ENCODE results near the gene DAB2IP. TPM values are rescaled to one million over a fixed set of nuclear protein-coding genes. Genes with fewer than 3 reads are reported as not detected.

The DAB2IP gene
- total and polyA plus RNA-seq, 4 donors: 2.3 to 13.1 (median 5.4) TPM

DNA sequence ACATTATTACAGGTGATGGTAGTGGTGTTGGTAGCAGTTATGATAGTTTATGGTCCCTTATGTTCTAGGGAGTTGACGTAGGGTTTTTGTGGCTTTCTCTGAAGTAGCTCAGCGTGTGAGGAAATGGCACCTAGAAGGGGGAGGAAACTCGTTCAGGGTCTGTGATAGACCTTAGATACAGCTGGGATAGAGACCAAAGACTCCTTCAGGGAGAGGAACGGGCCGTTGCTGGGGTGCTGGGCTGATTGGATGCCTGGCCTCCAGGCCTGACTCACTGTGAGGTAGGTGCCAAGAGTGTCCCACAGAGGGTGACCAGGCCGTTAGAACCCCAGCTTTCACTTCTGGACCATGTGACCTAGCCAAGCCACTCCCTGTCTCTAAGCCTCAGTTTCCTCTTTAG, 96.6 kb downstream of the DAB2IP start (continued):
- TF ChIP-seq GABPA (IDR thresholded peaks at IDR 0.05 in 1 of 2, conservative IDR thresholded peaks at IDR 0.05 in 1 of 2): no peak
- no peak for TF ChIP-seq NR2F2 (IDR thresholded peaks at IDR 0.05)
- no peak for TF ChIP-seq YY1 (IDR thresholded peaks at IDR 0.05)
- no peak for TF ChIP-seq ATF3 (IDR thresholded peaks at IDR 0.05)

- no peak overlapping the region for H3K9ac ChIP-seq (ENCODE audit: low read depth in 1 of 2, low read length in 2 of 2)
- DNase-seq (ENCODE audit: low spot score): no peak
- H3K27ac ChIP-seq (ENCODE audit: low read depth in 1 of 2, low read length in 2 of 2): no peak overlapping the region
Observed at GRCh38 chr9:121748727-121749423, 97.4 kb downstream of the DAB2IP start.

More at GRCh38 chr9:121748727-121749423, 97.4 kb downstream of the DAB2IP start:
- Histone ChIP-seq H3K4me3 (ENCODE audit: low read depth in 1 of 3, low read length in 3 of 3) (no peak overlapping the region), H3K9me3 (ENCODE audit: control insufficient read depth in 4 of 4, low read length in 3 of 4) (no peaks in the 10 kb centered on the region), H3K27me3 (ENCODE audit: control insufficient read depth in 4 of 4, insufficient read depth in 4 of 4, low read length in 3 of 4) (no peaks in the 10 kb centered on the region), H3K36me3 (ENCODE audit: control insufficient read depth in 4 of 4, insufficient read depth in 3 of 4, low read depth in 1 of 4, low read length in 3 of 4) (no peaks in the 10 kb centered on the region), H3K4me1 (ENCODE audit: control insufficient read depth in 4 of 4, insufficient read depth in 4 of 4, low read length in 3 of 4) (peaks cover 4 to 15% (median 12%) of the 10 kb centered on the region in 4 donors)
- TF ChIP-seq RXRA (IDR thresholded peaks at IDR 0.05): no peak
- TF ChIP-seq, protein P1, sequence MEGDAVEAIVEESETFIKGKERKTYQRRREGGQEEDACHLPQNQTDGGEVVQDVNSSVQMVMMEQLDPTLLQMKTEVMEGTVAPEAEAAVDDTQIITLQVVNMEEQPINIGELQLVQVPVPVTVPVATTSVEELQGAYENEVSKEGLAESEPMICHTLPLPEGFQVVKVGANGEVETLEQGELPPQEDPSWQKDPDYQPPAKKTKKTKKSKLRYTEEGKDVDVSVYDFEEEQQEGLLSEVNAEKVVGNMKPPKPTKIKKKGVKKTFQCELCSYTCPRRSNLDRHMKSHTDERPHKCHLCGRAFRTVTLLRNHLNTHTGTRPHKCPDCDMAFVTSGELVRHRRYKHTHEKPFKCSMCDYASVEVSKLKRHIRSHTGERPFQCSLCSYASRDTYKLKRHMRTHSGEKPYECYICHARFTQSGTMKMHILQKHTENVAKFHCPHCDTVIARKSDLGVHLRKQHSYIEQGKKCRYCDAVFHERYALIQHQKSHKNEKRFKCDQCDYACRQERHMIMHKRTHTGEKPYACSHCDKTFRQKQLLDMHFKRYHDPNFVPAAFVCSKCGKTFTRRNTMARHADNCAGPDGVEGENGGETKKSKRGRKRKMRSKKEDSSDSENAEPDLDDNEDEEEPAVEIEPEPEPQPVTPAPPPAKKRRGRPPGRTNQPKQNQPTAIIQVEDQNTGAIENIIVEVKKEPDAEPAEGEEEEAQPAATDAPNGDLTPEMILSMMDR (IDR thresholded peaks at IDR 0.05; ENCODE audit: low read depth, low read length, missing input control): no peak
- TF ChIP-seq ATF3 (IDR thresholded peaks at IDR 0.05): no peak
- no peak for TF ChIP-seq ZBTB33 (IDR thresholded peaks at IDR 0.05)
- no peak for TF ChIP-seq FOXA2 (IDR thresholded peaks at IDR 0.05)
- TF ChIP-seq SP1 (IDR thresholded peaks at IDR 0.05): no peak
- TF ChIP-seq MAX (IDR thresholded peaks at IDR 0.05): no peak
- TF ChIP-seq YY1 (IDR thresholded peaks at IDR 0.05): no peak
- TF ChIP-seq GABPA (IDR thresholded peaks at IDR 0.05 in 1 of 2, conservative IDR thresholded peaks at IDR 0.05 in 1 of 2): no peak
- no peak for TF ChIP-seq TAF1 (conservative IDR thresholded peaks at IDR 0.05)
- TF ChIP-seq JUND (IDR thresholded peaks at IDR 0.05): no peak
- no peak for TF ChIP-seq HNF4G (IDR thresholded peaks at IDR 0.05)
- TF ChIP-seq FOXA1 (IDR thresholded peaks at IDR 0.05): no peak
- WGBS: 87% methylated on average over 11 of the region's 11 CpGs

Measured in liver (tissue), 9 donors.